Ascending aorta (tissue), 2 donors: ENCODE results near the gene HMGXB3. TPM values are rescaled to one million over a fixed set of nuclear protein-coding genes. Genes with fewer than 3 reads are reported as not detected.

ENCODE experiments used
- DNase-seq, 2 donors: peaks; one replicate each; pipeline ENCODE4 v3.0.0-alpha.2; 2019; ENCODE audit warnings: low spot score in 2 of 2
- H3K27ac ChIP-seq, 2 donors: fragments of 200-600 bp; sonication (generic); one replicate each; pipeline ENCODE4 v1.5.1; 2016 to 2017; ENCODE audit warnings: mild to moderate bottlenecking in 1 of 2
- H3K27me3 ChIP-seq: fragments of 200-600 bp; sonication (generic); one replicate; pipeline ENCODE4 v1.5.1; 2017
- H3K36me3 ChIP-seq, 2 donors: fragments of 200-600 bp; sonication (generic); one replicate each; pipeline ENCODE4 v1.5.1; 2016
- H3K4me1 ChIP-seq, 2 donors: fragments of 200-600 bp; sonication (generic); one replicate each; pipeline ENCODE4 v1.5.1; 2016 to 2017; ENCODE audit warnings: mild to moderate bottlenecking in 1 of 2
- H3K4me3 ChIP-seq, 2 donors: fragments of 200-600 bp; sonication (generic); one replicate each; pipeline ENCODE4 v1.5.1; 2016 to 2017; ENCODE audit warnings: mild to moderate bottlenecking in 1 of 2
- H3K9me3 ChIP-seq, 2 donors: fragments of 200-600 bp; sonication (generic); one replicate each; pipeline ENCODE4 v1.5.1; 2016
- intact Hi-C: fragments of 100-400 bp; cut with DNase I; formaldehyde crosslinking; loops from one replicate; pipeline ENCODE4 v1.15.1; 2023
- total RNA-seq: library from RNA; depleted of rRNA; stranded (reverse); fragments of >200 nt; gene quantifications from one replicate; pipeline ENCODE4 v1.1.0, GENCODE V29; 2016
- TF ChIP-seq, protein P1 (sequence below), 3 experiments: fragments of 200-600 bp in 2 of 3; fragments of 450-650 bp in 1 of 3; sonication (generic) in 2 of 3; IDR thresholded peaks; one replicate each; pipeline ENCODE4 v1.5.1; 2016 to 2019; ENCODE audit warnings: antibody characterized with exemption in 3 of 3, mild to moderate bottlenecking in 1 of 3, moderate library complexity in 1 of 3

Gene HMGXB3
- total RNA-seq, 1 donor from 2014 or later, result 56.4 TPM

DNA sequence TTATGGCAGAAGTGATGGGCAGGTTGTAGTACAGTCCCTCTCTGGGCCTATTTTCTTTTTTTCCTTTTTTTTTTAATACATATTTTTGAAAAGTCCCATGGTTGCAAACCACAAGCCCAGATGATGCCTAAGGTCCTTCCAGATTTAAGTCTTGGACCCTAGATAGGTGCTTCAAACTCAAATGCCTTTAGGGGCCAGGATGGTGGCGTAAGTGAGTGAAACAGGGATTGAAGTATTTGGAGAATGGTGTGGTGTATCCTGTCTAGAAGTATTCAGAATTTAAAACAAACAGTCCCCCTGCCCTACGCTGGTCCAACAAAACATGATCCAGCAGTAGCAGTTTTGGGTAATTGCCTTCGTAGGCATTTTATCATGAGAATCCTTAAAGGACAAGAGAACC lies 2.3 kb upstream of the HMGXB3 start:
- Histone ChIP-seq H3K9me3 (no peaks in the 10 kb centered on the region), H3K4me1 (peaks cover 10 to 34% of the 10 kb centered on the region in 2 donors), H3K36me3 (no peaks in the 10 kb centered on the region), H3K27ac (no peak overlapping the region), H3K4me3 (no peak overlapping the region), H3K27me3 (no peaks in the 10 kb centered on the region)
- intact Hi-C loops, result no loop called here
- no peak for DNase-seq
- TF ChIP-seq, protein P1, sequence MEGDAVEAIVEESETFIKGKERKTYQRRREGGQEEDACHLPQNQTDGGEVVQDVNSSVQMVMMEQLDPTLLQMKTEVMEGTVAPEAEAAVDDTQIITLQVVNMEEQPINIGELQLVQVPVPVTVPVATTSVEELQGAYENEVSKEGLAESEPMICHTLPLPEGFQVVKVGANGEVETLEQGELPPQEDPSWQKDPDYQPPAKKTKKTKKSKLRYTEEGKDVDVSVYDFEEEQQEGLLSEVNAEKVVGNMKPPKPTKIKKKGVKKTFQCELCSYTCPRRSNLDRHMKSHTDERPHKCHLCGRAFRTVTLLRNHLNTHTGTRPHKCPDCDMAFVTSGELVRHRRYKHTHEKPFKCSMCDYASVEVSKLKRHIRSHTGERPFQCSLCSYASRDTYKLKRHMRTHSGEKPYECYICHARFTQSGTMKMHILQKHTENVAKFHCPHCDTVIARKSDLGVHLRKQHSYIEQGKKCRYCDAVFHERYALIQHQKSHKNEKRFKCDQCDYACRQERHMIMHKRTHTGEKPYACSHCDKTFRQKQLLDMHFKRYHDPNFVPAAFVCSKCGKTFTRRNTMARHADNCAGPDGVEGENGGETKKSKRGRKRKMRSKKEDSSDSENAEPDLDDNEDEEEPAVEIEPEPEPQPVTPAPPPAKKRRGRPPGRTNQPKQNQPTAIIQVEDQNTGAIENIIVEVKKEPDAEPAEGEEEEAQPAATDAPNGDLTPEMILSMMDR (IDR thresholded peaks at IDR 0.05), result no peak

DNA sequence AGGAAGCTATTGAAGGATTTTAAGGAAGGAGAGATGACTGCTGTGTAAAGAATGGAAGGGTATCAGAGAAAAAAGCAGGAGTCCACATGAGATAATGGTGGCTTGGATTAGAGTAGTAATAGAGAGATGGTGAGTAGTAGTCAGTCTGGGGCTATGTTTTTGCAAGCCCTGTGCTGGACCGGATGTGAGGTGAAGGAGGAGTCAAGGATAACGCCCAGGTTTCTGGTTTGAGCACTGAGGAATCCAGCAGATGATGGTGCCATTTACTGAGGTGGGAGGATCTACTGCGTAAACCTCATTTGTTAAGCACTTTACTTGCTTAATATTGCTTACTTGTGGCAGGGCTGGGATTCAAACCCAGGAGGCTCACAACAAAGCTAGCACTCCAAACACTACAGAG lies 1.2 kb upstream of the HMGXB3 start:
- intact Hi-C loops, result no loop called here
- Histone ChIP-seq H3K4me1 (peaks cover 8 to 27% of the 10 kb centered on the region in 2 donors), H3K9me3 (no peaks in the 10 kb centered on the region), H3K4me3 (peak overlapping the region; percentile 79 to 98), H3K27ac (peak overlapping the region; percentile 93 to 95), H3K36me3 (no peaks in the 10 kb centered on the region), H3K27me3 (no peaks in the 10 kb centered on the region)
- TF ChIP-seq, protein P1 (IDR thresholded peaks at IDR 0.05), result no peak
- no peak for DNase-seq

DNA sequence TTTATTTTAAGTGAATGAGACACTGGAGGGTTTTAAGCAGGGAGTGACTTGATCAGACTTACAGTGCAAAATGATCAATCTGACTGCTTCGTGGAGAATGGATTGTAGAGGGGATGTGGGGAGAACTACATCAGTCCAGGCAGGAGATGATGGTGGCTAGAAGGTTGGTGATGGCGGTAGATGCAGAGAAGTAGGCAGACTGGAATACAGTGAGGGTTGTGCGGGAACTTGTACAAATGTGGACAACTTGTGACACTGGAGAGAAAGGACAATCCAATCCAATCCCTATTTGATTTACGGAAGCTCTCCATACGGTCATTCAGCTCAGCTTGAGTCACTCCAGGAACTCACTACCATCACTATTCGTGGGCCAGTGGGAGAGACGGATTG lies 678 bp upstream of the HMGXB3 start:
- DNase-seq, result no peak
- H3K4me1 ChIP-seq, result peaks cover 8 to 24% of the 10 kb centered on the region in 2 donors
- TF ChIP-seq, protein P1 (IDR thresholded peaks at IDR 0.05), result no peak
- H3K9me3 ChIP-seq, result no peaks in the 10 kb centered on the region
- no peaks in the 10 kb centered on the region for H3K27me3 ChIP-seq
- H3K27ac ChIP-seq, result peak overlapping the region; percentile 93 to 95
- intact Hi-C loops, result loop anchor here (2.0 to 5.0 kb wide), 4 partner anchors 39 to 357 kb away; partner anchors contain the start of genes SLC26A2 and TCOF1
- peak overlapping the region; percentile 79 to 98 for H3K4me3 ChIP-seq
- H3K36me3 ChIP-seq, result peaks cover under 1 to 2% of the 10 kb centered on the region in 2 donors

DNA sequence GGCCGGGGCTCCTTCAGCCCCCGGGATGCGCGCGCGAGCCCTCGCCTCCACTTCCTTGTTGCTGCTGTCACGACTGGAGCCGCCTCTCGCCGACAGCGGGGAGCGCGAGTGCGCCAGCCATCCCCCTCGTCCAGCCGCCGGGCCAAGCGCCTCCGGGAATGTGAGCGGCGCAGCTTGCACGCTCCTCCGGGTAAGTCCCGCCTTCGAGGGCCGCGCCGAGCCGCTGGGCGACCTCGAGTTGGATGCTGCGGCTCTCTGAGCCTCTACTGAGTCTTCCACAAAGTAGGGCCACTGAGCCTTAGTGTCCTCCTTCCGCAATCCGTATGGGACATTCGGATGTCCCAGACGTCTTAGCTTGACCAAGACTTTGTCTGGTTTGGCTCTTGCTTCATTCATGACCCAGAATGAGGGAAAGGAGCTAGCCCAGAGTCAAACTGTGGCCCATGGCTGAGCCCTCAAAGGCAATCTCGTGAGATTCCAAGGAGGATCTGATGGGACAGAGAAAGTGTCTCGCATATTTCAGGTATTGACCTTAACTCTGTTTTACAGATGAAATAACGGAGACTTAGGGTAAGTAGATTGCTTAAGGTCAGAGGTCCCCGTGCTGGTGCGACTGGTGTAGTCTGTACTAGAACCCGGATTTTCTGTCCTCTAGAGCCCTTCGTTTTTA lies 586 bp downstream of the HMGXB3 start:
- intact Hi-C loops, result loop anchor here (2.0 to 5.0 kb wide), 4 partner anchors 40 to 356 kb away; partner anchors contain the start of genes SLC26A2 and TCOF1
- peak in 1 of 2 donors; percentile 76 for DNase-seq
- H3K4me3 ChIP-seq, result peak overlapping the region; percentile 79 to 98

DNA sequence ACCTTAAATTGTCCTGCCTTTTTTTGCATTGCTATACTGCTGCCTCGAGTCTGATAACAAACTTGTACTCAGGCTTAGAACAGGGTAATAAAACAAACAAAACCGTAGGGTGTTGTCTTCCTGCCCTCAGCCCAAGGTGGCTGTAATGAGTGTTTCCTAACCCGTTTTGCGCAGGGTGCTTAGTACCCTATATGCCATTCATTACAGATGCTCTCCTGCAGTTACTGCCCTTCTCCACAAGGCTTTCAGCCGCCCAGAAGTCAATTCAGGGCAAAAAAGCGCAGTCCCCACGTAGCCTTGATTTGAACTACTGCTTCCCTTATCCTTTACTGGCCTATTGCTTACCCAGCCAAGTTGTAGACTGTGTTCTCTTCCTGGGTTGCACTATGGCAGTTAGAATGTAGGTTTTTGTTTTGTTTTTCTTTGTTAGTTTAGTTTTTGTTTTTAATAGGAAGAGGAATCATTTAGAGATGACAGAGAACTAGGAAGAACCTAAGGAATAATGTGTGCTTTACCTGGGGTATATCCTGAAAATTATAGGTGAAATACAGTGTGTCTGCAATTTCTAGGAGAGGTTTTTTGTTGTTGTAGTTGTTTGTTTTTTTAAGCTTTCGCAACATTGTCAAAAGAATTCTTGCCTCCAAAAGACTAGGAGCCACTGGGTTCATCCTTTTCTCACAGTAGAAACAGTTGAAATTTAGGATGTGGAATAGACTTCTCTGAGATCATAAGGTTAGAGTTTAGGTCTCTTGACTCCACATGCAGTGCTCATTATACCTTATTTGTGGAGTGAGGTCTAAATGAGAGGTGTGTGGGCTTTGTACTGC lies 1.3 kb downstream of the HMGXB3 start:
- Histone ChIP-seq H3K4me3 (peak overlapping the region; percentile 79 to 98), H3K27me3 (no peaks in the 10 kb centered on the region), H3K27ac (peak overlapping the region; percentile 93 to 95), H3K4me1 (peaks cover 8 to 24% of the 10 kb centered on the region in 2 donors), H3K36me3 (peaks cover 16 to 17% of the 10 kb centered on the region in 2 donors), H3K9me3 (no peaks in the 10 kb centered on the region)
- no peak for DNase-seq
- TF ChIP-seq, protein P1 (IDR thresholded peaks at IDR 0.05), result peak; percentile 48 to 53 (median 48)
- intact Hi-C loops, result loop anchor here (2.0 to 5.0 kb wide), 4 partner anchors 41 to 355 kb away; partner anchors contain the start of genes SLC26A2 and TCOF1

More for the DNA sequence above, 586 bp downstream of the HMGXB3 start:
- Histone ChIP-seq H3K27me3 (no peaks in the 10 kb centered on the region), H3K9me3 (no peaks in the 10 kb centered on the region), H3K4me1 (peaks cover 8 to 24% of the 10 kb centered on the region in 2 donors), H3K36me3 (peaks cover 8 to 10% of the 10 kb centered on the region in 2 donors), H3K27ac (peak overlapping the region; percentile 93 to 95)
- TF ChIP-seq, protein P1 (IDR thresholded peaks at IDR 0.05), result no peak
